ACC112 (cell line): ENCODE results near the gene HERC3.
"Not testable (repeated sequence)": the region's sequence is repeated elsewhere in the genome, so short reads cannot be mapped to it uniquely, and the experiment has no call there.

Source experiments
- H2AFZ ChIP-seq: fragments of 200-600 bp; sonication (generic); one replicate; pipeline ENCODE4 v1.6.0; 2017; ENCODE audit warnings: antibody characterized with exemption, low read length; ENCODE audit not compliant: unreplicated experiment
- H3K27ac ChIP-seq: fragments of 200-600 bp; sonication (generic); 2 replicates; pipeline ENCODE4 v1.5.1; 2014; ENCODE audit warnings: low read depth, mild to moderate bottlenecking, antibody characterized with exemption, low read length, moderate library complexity
- H3K27me3 ChIP-seq: fragments of 200-600 bp; sonication (generic); 2 replicates; pipeline ENCODE4 v1.6.1; 2014; ENCODE audit warnings: mild to moderate bottlenecking, antibody characterized with exemption, low read length, moderate library complexity, mixed read lengths; ENCODE audit not compliant: insufficient read depth
- H3K36me3 ChIP-seq: fragments of 200-600 bp; sonication (generic); 2 replicates; pipeline ENCODE4 v1.6.1; 2016; ENCODE audit warnings: mild to moderate bottlenecking, antibody characterized with exemption, low read length, moderate library complexity, mixed read lengths; ENCODE audit not compliant: insufficient read depth
- H3K4me1 ChIP-seq: fragments of 200-600 bp; sonication (generic); one replicate; pipeline ENCODE4 v1.6.1; 2016; ENCODE audit warnings: low read length, mixed read lengths; ENCODE audit not compliant: insufficient read depth, unreplicated experiment, control insufficient read depth
- H3K4me3 ChIP-seq: fragments of 200-600 bp; sonication (generic); 2 replicates; pipeline ENCODE4 v1.5.1; 2014; ENCODE audit warnings: mild to moderate bottlenecking, low read depth, low read length
- H3K79me2 ChIP-seq: fragments of 200-600 bp; sonication (generic); one replicate; pipeline ENCODE4 v1.6.0; 2016; ENCODE audit warnings: low read length; ENCODE audit not compliant: control insufficient read depth, unreplicated experiment, insufficient read depth

The HERC3 gene

DNA sequence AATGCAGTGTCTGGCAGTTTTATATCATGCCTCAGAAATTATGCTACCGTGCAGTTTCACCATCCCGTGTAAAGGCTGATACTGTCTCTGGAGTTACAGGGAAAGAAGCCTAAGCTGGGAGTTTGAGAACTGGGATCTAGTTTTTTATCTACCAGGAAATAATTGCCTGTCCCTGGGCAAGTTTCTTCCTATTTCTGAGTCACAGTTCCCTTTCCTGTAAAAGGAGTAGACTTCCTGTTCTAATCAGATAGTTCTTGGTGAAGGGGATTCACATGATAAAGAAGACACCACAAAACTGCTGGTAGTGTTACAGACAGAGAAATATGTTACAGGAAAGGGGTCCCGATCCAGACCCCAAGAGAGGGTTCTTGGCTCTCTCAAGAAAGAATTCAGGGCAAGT, 17.1 kb downstream of the HERC3 start:
- H3K36me3 ChIP-seq = peaks cover 25% of the 10 kb centered on the region
- no peak overlapping the region for H3K4me3 ChIP-seq
- H3K27ac ChIP-seq = peak overlapping the region; percentile 32; the same call in 1 of the 2 replicates
- H2AFZ ChIP-seq = no peak overlapping the region
- no peaks in the 10 kb centered on the region for H3K27me3 ChIP-seq
- peaks cover 44% of the 10 kb centered on the region for H3K4me1 ChIP-seq
- peaks cover 6% of the 10 kb centered on the region for H3K79me2 ChIP-seq

DNA sequence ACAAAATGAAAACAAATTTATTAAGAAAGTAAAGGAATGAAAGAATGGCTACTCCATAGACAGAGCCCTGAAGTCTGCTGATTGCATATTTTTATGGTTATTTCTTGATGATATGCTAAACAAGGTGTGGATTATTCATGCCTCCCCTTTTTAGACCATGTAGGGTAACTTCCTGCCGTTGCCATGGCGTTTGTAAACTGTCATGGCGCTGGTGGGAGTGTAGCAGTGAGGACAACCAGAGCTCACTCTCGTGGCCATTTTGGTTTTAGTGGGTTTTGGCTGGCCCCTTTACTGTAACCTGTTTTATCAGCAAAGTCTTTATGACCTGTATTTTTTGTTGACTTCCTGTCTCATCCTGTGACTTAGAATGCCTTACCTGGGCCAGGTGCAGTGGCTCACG, 17.5 kb downstream of the HERC3 start:
- not testable (repeated sequence) for H3K4me3 ChIP-seq, H3K27me3 ChIP-seq, H2AFZ ChIP-seq, H3K79me2 ChIP-seq
- peak overlapping the region; percentile 32; the same call in 1 of the 2 replicates for H3K27ac ChIP-seq
- peaks cover 48% of the 10 kb centered on the region for H3K4me1 ChIP-seq
- peaks cover 25% of the 10 kb centered on the region for H3K36me3 ChIP-seq

DNA sequence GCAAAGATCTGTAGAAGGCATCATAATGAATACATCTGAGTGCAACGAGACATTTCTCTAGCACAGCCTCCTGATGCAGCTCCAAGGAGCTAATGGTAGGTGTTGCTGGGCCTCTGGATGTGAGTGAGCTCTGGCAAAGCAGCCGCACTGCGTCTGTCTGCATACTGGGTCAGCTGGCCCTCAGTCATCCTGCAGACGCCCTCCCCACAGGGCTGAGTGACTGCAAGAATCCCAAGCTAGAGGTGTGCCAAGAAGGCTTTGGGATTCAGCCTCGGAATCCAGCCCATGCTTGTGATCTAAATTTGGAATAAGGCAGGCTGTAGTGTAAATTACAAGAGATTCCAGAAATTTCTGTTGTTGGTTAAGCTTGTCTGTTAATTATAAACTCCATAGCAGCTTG, 18.5 kb downstream of the HERC3 start:
- H3K27ac ChIP-seq = peak overlapping the region; percentile 98
- peaks cover 24% of the 10 kb centered on the region for H3K36me3 ChIP-seq
- peak overlapping the region; percentile 21 for H2AFZ ChIP-seq
- no peaks in the 10 kb centered on the region for H3K27me3 ChIP-seq
- H3K4me1 ChIP-seq = peaks cover 55% of the 10 kb centered on the region
- H3K79me2 ChIP-seq = peaks cover 12% of the 10 kb centered on the region
- H3K4me3 ChIP-seq = no peak overlapping the region

DNA sequence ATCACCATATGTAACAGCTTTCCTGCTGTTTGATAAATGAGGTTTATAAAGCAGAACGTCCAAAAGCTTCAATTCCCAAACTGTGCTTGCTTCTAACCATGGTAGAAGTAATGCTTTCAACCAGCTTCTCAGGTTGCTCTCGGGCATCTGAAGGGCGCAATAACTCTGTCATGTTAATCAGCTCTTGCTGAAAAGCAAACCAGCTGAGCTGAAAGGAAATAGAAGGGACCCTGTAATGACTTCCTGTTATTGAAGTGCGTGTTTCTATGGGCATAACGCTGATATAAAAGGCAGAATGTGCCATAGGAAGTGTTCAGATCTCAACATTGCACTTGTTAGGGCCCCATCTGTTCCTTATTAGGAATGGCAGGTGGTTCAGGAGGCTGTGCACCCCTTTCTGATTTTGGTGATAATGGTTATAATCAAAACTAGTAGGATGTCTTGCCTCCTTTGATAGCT, 21.2 kb downstream of the HERC3 start:
- H3K27ac ChIP-seq = peak overlapping the region; percentile 98
- H3K36me3 ChIP-seq = peaks cover 4% of the 10 kb centered on the region; the same call in 1 of the 2 replicates

DNA sequence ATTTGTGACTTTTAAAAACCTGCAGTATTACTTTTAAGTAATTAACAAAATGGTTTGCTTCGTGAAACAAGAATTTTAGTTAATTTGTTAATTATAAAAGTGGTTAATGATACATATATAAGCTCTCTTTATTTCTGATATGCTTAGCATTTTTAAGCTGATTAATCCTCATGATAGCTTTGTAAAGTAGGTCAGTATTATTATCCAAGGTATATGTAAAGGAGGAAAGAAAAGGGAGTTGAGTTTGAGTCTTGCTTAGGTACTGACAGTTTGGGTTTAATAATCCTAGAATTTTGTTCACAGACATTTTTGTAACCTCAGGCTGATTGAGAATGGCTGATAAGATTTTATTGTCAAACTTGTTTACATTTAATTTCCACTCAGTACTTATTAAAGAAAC, 21.8 kb downstream of the HERC3 start:
- H2AFZ ChIP-seq = no peak overlapping the region
- no peaks in the 10 kb centered on the region for H3K27me3 ChIP-seq
- peak overlapping the region; percentile 98 for H3K27ac ChIP-seq
- peaks cover 78% of the 10 kb centered on the region for H3K4me1 ChIP-seq
- no peak overlapping the region for H3K4me3 ChIP-seq
- H3K36me3 ChIP-seq = no peaks in the 10 kb centered on the region
- H3K79me2 ChIP-seq = peaks cover 17% of the 10 kb centered on the region

More for the DNA sequence above, 21.2 kb downstream of the HERC3 start:
- no peak overlapping the region for H2AFZ ChIP-seq
- H3K4me3 ChIP-seq = no peak overlapping the region
- peaks cover 72% of the 10 kb centered on the region for H3K4me1 ChIP-seq
- H3K27me3 ChIP-seq = no peaks in the 10 kb centered on the region
- peaks cover 17% of the 10 kb centered on the region for H3K79me2 ChIP-seq

DNA sequence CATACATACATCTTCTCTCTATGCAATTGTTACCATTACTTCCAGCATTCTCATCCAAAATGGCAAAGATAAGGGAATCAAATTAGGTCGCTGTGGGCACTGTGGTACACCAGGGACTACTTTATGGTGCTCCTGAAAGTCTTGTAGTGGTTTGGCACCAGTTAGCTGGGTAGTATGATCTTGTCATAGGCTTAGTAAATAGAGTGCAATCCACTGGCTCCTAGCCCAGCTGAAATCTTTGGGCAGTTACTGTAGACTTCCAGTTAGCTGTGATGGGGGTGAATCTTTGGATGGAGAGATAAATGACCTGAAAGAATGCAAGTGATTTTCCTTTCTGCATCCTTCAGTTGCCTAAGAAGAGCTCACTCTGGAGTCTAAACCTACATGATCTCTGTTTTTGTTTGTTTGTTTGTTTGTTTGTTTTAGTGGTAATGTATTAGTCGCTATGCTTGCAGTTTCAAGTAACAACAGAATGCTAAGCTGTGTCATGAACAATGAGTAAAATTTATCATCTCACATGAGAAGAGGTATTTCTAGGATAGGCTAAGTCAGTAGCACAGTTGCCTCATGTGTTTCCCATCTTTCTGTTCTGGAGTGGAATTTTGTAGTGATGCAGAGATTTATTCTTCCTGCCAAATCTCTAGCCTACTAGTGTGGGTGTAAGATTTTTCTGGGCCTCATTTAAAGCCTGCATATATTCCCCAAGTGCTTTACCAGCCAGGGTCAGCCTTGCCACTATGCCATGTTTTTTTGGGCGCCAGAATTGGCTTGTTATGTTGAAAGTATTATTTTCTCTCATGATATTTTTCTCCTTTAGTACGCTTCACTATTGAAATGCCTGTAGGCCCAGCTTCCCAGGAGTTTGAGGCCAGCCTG, 24.2 kb downstream of the HERC3 start:
- Histone ChIP-seq H2AFZ (no peak overlapping the region), H3K27me3 (no peaks in the 10 kb centered on the region), H3K79me2 (peaks cover 20% of the 10 kb centered on the region), H3K4me3 (no peak overlapping the region), H3K27ac (peak overlapping the region; percentile 83), H3K36me3 (no peaks in the 10 kb centered on the region), H3K4me1 (peaks cover 81% of the 10 kb centered on the region)

DNA sequence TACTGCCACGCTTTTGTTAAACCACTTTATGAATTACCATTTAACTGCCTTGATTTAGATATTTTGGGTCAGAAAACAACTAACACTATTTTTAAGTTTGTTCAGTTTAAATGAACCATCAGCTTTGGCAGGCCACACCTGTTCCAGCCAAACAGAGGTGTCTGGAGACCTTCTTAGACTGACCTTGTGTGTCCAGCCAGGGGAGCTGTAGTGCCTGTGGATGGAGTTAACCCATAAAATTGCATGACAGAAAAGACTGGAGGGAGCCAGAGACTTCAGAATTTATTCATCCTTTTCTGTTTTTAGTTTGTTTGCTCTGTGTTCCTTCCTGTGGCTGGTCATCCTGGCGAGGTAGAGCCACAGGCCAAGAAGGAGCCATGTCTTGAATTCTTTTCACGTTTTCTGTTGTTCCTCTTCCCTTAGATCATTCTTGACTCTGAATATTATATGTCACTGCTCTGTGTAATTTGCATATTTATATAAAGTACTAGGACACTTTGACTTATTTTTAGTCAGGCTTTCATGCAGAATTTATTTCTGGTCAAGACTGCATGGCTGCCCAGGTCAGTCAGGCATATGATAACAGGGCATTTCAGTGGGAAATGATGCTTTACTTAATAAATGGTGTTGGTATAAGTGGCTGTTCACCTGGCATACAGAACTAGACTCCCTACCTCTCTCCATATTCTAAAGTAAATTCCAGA, 26.7 kb downstream of the HERC3 start:
- Histone ChIP-seq H3K4me3 (no peak overlapping the region), H2AFZ (no peak overlapping the region), H3K27ac (no peak overlapping the region), H3K4me1 (peaks cover 80% of the 10 kb centered on the region), H3K27me3 (no peaks in the 10 kb centered on the region), H3K79me2 (peaks cover 15% of the 10 kb centered on the region), H3K36me3 (peaks cover 2% of the 10 kb centered on the region; the same call in 1 of the 2 replicates)

DNA sequence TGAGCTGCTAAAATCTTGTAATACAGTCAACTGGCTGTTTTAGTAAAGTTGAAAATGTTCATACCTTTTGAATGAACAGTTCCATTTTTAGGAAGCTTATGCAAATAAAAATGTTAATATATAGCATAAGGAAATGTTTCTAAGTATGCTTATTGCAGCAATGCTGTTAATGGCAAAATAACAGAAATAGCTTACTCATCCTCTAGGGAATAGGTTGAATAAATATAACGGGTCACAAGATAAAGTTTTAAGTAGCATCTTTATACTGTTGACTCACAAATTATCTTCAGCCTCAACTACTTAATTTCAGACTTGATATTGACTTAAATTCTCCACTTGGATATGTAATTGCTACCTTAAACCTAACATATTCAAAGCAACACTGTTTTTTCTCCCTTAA, 27.7 kb downstream of the HERC3 start:
- no peak overlapping the region for H2AFZ ChIP-seq
- no peak overlapping the region for H3K4me3 ChIP-seq
- H3K27ac ChIP-seq = peak overlapping the region; percentile 46
- H3K36me3 ChIP-seq = peaks cover 9% of the 10 kb centered on the region; the same call in 1 of the 2 replicates
- H3K4me1 ChIP-seq = peaks cover 73% of the 10 kb centered on the region
- peaks cover 10% of the 10 kb centered on the region for H3K79me2 ChIP-seq
- no peaks in the 10 kb centered on the region for H3K27me3 ChIP-seq

DNA sequence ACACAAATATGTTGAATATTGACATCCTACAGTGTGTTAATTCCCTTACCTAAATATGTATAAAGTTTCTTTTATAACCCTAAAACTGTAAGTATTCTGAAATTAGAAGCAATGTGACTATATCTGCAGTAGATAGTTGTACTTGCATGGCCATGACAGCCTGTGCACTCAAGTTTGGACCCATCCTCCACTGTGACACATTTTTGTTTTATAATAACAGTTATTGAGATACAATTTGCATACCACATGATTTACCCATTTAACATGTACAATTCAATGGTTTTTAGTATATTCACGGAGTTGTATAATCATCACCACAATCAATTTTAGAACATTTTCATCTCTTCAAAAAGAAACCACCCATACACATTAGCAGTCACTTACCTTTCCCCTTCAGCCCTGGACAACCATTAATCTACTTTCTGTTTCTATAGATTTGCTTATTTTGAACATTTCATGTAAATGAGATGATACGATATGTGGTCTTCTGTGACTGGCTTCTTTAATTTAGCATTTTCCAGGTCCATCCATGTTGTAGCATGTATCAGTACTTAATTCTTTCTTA, 29.6 kb downstream of the HERC3 start:
- Histone ChIP-seq H3K79me2 (peaks cover 8% of the 10 kb centered on the region), H3K4me3 (no peak overlapping the region), H3K27ac (peak overlapping the region; percentile 89), H3K36me3 (peaks cover 9% of the 10 kb centered on the region; the same call in 1 of the 2 replicates), H3K27me3 (no peaks in the 10 kb centered on the region), H2AFZ (no peak overlapping the region), H3K4me1 (peaks cover 56% of the 10 kb centered on the region)

DNA sequence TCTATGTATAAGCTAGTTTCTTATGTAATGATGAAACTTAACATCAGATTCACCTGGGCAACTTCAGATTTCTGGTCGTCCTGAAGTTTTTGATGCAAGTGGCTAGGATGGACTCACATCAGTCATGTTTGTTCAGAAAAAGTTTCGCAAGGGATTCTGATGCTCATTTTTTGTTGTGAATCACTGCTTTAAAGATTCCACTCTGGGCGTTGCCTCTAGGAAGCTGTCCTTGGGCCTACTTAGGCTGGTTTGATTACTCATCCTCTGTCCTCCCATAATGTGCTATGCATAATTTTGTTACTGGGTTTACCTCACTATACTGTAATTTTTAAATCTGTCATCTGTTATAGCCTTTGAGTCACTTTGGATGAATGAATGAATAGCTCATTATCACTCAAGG, 30.8 kb downstream of the HERC3 start:
- Histone ChIP-seq H3K79me2 (peaks cover 4% of the 10 kb centered on the region), H2AFZ (no peak overlapping the region), H3K27ac (peak overlapping the region; percentile 89), H3K4me3 (no peak overlapping the region), H3K36me3 (peaks cover 9% of the 10 kb centered on the region; the same call in 1 of the 2 replicates), H3K27me3 (no peaks in the 10 kb centered on the region), H3K4me1 (peaks cover 50% of the 10 kb centered on the region)
